Measurements from ENCODE around the gene SLC35F2.

SLC35F2 gene

GRCh38 chr11:107752508-107752907 lies 106.1 kb downstream of the SLC35F2 start:
- ATAC-seq: no peak
- no peak for TF ChIP-seq BACH2 (CRISPR knock-in tag; IDR thresholded peaks at IDR 0.05; ENCODE audit: borderline replicate concordance)

- TF ChIP-seq CSDC2 (CRISPR knock-in tag; IDR thresholded peaks at IDR 0.05): no peak
- no peak for TF ChIP-seq CSRNP3 (CRISPR knock-in tag; IDR thresholded peaks at IDR 0.05)
- no peak for TF ChIP-seq ZNF70 (CRISPR knock-in tag; IDR thresholded peaks at IDR 0.05)
- no peak for TF ChIP-seq ZNF8 (CRISPR knock-in tag; IDR thresholded peaks at IDR 0.05)
- TF ChIP-seq TOX (CRISPR knock-in tag; IDR thresholded peaks at IDR 0.05; ENCODE audit: borderline replicate concordance): no peak
- TF ChIP-seq ZFP30 (CRISPR knock-in tag; IDR thresholded peaks at IDR 0.05): no peak
- TF ChIP-seq ZNF565 (CRISPR knock-in tag; conservative IDR thresholded peaks at IDR 0.05; ENCODE audit: low read depth): no peak
- TF ChIP-seq, protein P1, sequence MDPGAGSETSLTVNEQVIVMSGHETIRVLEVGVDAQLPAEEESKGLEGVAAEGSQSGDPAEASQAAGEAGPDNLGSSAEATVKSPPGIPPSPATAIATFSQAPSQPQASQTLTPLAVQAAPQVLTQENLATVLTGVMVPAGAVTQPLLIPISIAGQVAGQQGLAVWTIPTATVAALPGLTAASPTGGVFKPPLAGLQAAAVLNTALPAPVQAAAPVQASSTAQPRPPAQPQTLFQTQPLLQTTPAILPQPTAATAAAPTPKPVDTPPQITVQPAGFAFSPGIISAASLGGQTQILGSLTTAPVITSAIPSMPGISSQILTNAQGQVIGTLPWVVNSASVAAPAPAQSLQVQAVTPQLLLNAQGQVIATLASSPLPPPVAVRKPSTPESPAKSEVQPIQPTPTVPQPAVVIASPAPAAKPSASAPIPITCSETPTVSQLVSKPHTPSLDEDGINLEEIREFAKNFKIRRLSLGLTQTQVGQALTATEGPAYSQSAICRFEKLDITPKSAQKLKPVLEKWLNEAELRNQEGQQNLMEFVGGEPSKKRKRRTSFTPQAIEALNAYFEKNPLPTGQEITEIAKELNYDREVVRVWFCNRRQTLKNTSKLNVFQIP (CRISPR knock-in tag; IDR thresholded peaks at IDR 0.05; ENCODE audit: borderline replicate concordance, low read depth): no peak
- TF ChIP-seq RARB (CRISPR knock-in tag; IDR thresholded peaks at IDR 0.05): no peak
- no peak for TF ChIP-seq PPARA (CRISPR knock-in tag; IDR thresholded peaks at IDR 0.05; ENCODE audit: borderline replicate concordance)
- no peak for TF ChIP-seq TCF4 (CRISPR knock-in tag; IDR thresholded peaks at IDR 0.05; ENCODE audit: borderline replicate concordance)
- TF ChIP-seq, protein P2, sequence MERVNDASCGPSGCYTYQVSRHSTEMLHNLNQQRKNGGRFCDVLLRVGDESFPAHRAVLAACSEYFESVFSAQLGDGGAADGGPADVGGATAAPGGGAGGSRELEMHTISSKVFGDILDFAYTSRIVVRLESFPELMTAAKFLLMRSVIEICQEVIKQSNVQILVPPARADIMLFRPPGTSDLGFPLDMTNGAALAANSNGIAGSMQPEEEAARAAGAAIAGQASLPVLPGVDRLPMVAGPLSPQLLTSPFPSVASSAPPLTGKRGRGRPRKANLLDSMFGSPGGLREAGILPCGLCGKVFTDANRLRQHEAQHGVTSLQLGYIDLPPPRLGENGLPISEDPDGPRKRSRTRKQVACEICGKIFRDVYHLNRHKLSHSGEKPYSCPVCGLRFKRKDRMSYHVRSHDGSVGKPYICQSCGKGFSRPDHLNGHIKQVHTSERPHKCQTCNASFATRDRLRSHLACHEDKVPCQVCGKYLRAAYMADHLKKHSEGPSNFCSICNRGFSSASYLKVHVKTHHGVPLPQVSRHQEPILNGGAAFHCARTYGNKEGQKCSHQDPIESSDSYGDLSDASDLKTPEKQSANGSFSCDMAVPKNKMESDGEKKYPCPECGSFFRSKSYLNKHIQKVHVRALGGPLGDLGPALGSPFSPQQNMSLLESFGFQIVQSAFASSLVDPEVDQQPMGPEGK (CRISPR knock-in tag; IDR thresholded peaks at IDR 0.05; ENCODE audit: borderline replicate concordance): no peak
- no peak for TF ChIP-seq ISL1 (CRISPR knock-in tag; IDR thresholded peaks at IDR 0.05)
- no peak for TF ChIP-seq ZC3H10 (CRISPR knock-in tag; IDR thresholded peaks at IDR 0.05)
- TF ChIP-seq, protein P3, sequence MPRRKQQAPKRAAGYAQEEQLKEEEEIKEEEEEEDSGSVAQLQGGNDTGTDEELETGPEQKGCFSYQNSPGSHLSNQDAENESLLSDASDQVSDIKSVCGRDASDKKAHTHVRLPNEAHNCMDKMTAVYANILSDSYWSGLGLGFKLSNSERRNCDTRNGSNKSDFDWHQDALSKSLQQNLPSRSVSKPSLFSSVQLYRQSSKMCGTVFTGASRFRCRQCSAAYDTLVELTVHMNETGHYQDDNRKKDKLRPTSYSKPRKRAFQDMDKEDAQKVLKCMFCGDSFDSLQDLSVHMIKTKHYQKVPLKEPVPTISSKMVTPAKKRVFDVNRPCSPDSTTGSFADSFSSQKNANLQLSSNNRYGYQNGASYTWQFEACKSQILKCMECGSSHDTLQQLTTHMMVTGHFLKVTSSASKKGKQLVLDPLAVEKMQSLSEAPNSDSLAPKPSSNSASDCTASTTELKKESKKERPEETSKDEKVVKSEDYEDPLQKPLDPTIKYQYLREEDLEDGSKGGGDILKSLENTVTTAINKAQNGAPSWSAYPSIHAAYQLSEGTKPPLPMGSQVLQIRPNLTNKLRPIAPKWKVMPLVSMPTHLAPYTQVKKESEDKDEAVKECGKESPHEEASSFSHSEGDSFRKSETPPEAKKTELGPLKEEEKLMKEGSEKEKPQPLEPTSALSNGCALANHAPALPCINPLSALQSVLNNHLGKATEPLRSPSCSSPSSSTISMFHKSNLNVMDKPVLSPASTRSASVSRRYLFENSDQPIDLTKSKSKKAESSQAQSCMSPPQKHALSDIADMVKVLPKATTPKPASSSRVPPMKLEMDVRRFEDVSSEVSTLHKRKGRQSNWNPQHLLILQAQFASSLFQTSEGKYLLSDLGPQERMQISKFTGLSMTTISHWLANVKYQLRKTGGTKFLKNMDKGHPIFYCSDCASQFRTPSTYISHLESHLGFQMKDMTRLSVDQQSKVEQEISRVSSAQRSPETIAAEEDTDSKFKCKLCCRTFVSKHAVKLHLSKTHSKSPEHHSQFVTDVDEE (CRISPR knock-in tag; IDR thresholded peaks at IDR 0.05): no peak
- TF ChIP-seq, protein P4, sequence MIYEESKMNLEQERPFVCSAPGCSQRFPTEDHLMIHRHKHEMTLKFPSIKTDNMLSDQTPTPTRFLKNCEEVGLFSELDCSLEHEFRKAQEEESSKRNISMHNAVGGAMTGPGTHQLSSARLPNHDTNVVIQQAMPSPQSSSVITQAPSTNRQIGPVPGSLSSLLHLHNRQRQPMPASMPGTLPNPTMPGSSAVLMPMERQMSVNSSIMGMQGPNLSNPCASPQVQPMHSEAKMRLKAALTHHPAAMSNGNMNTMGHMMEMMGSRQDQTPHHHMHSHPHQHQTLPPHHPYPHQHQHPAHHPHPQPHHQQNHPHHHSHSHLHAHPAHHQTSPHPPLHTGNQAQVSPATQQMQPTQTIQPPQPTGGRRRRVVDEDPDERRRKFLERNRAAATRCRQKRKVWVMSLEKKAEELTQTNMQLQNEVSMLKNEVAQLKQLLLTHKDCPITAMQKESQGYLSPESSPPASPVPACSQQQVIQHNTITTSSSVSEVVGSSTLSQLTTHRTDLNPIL (CRISPR knock-in tag; IDR thresholded peaks at IDR 0.05; ENCODE audit: low read depth): no peak
- TF ChIP-seq ARNTL (CRISPR knock-in tag; IDR thresholded peaks at IDR 0.05; ENCODE audit: borderline replicate concordance, low read depth): no peak
- no peak for TF ChIP-seq OSR1 (CRISPR knock-in tag; IDR thresholded peaks at IDR 0.05)
- no peak for ATAC-seq
These were observed 107.5 kb downstream of the SLC35F2 start for GRCh38 chr11:107751082-107751481.

DNA sequence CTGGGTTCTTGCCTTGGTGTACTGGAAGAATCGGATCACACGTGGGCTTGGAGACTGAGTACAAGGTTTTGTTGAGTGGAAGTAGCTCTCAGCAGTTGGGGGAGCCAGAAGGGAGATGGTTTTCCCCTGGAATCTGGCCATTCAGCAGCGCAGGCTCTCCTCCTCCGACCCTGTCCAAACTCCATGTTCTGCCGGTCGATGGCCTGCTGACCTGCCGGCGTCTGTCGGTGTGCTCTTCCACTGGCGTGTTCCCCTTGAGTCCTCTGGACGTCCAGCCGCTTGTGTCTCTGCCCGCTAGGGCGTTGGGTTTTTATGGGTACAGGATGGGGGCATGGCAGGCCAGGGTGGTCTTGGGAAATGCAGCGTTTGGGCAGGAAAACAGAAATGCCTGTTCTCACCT lies 108.3 kb downstream of the SLC35F2 start:
- TF ChIP-seq ARNTL (CRISPR knock-in tag; IDR thresholded peaks at IDR 0.05; ENCODE audit: borderline replicate concordance, low read depth) (no peak), ZFP30 (CRISPR knock-in tag; IDR thresholded peaks at IDR 0.05) (no peak), OSR1 (CRISPR knock-in tag; IDR thresholded peaks at IDR 0.05) (no peak), PPARA (CRISPR knock-in tag; IDR thresholded peaks at IDR 0.05; ENCODE audit: borderline replicate concordance) (no peak), SNAI2 (CRISPR knock-in tag; IDR thresholded peaks at IDR 0.05) (no peak), RARB (CRISPR knock-in tag; IDR thresholded peaks at IDR 0.05) (no peak), ZNF8 (CRISPR knock-in tag; IDR thresholded peaks at IDR 0.05) (no peak), BACH2 (CRISPR knock-in tag; IDR thresholded peaks at IDR 0.05; ENCODE audit: borderline replicate concordance) (no peak), ZFP3 (CRISPR knock-in tag; IDR thresholded peaks at IDR 0.05) (no peak), TOX (CRISPR knock-in tag; IDR thresholded peaks at IDR 0.05; ENCODE audit: borderline replicate concordance) (no peak), ZC3H10 (CRISPR knock-in tag; IDR thresholded peaks at IDR 0.05) (no peak), CSRNP3 (CRISPR knock-in tag; IDR thresholded peaks at IDR 0.05) (no peak), TCF4 (CRISPR knock-in tag; IDR thresholded peaks at IDR 0.05; ENCODE audit: borderline replicate concordance) (no peak)
- TF ChIP-seq, protein P2 (CRISPR knock-in tag; IDR thresholded peaks at IDR 0.05; ENCODE audit: borderline replicate concordance): no peak
- ATAC-seq: no peak

All from SK-N-SH treated with all-trans-retinoic acid at 6 μM for 48 hours (cell line).